ENCODE data around the gene OXSR1. TPM values are rescaled to one million over a fixed set of nuclear protein-coding genes. Genes with fewer than 3 reads are reported as not detected.

OXSR1 gene
- total and polyA plus RNA-seq, 2 of the 13 experiments (the other 11 are each of a cell fraction or from before 2014, with no cell fraction given) = 27.4 to 32.6 TPM

DNA sequence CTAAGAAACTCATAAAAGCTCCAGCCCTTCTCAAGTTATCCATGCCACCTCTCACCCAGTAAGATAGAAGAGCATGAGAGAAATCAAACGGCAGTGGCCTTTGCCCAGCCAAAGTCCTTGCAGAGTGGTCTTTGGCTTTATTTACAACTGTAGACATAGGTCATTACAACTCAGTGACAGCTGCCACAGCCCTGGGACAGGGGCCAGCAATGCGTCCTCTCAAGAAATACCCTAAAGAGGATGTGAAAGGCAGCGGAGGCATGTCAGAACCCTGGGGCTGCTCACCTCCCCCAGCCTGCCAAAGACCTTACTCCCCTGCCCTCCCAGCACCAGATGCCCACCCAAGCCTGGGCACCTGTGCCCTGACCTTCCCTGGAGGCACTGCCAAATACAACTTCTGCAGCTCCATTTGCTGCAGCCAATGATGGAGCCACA is 34.7 kb upstream of the OXSR1 start:
- Histone ChIP-seq H4K20me1 (ENCODE audit: insufficient read depth, low read length) (peaks cover 29% of the 10 kb centered on the region), H3K79me2 (ENCODE audit: insufficient read depth, low read length) (peaks cover 61% of the 10 kb centered on the region), H3K4me2 (ENCODE audit: low read depth, low read length) (peak overlapping the region; percentile 90), H3K27ac (ENCODE audit: extremely low read length, insufficient read depth, low read length) (peak overlapping the region; percentile 97), H3K27me3 (ENCODE audit: control insufficient read depth in 1 of 2, insufficient read depth in 2 of 2, low read length in 2 of 2) (no peaks in the 10 kb centered on the region), H3K9me3 (ENCODE audit: low read length) (no peaks in the 10 kb centered on the region), H3K4me1 (ENCODE audit: insufficient read depth, low read length) (peaks cover 97% of the 10 kb centered on the region), H3K9ac (ENCODE audit: insufficient read depth, low read depth, low read length) (peak overlapping the region; percentile 37), H2AFZ (ENCODE audit: low read length) (no peak overlapping the region), H3K36me3 (replicated peaks in 1 of 2; ENCODE audit: control insufficient read depth in 1 of 2, insufficient read depth in 2 of 2, low read length in 2 of 2) (peaks cover 34 to 70% of the 10 kb centered on the region in 2 experiments), H3K4me3 (replicated peaks in 1 of 3; ENCODE audit: insufficient read depth in 1 of 3, low read depth in 2 of 3, low read length in 3 of 3) (peak overlapping the region in 1 of 3 experiments; percentile 7; a peak in 2 of 6 replicates)
- ChIA-PET CTCF (ENCODE audit: low intra/inter-chr PET ratio, low total read pairs) (no interaction called here), POLR2A (interaction anchor here (0.8 to 6.9 kb wide), 3 partner anchors 8 to 35 kb away, joined by 3 to 87 read pairs (median 11); partner anchors contain the start of genes MYD88 and OXSR1)
- intact Hi-C loops (cut with micrococcal nuclease; ENCODE audit: unreplicated experiment) = loop anchor here (10.0 kb wide), 1 partner anchor 114 kb away; no protein-coding TSS in a partner anchor
- FAIRE-seq (no peak), ATAC-seq (peak; percentile 46), DNase-seq (ENCODE audit: low spot score) (no peak)
- in situ Hi-C loops (cut with HindIII; ENCODE audit: extremely low pct_ligation_motif_present, low pct_unique_long_range_greater_than_20kb) = loop anchor here (25.0 kb wide), 1 partner anchor 332 kb away; the partner anchor contains the start of gene ACVR2B
- BruUV-seq (replicated peaks) = no TSS peak
- 30% methylated on average over 2 of the region's 3 CpGs for WGBS (ENCODE audit: low lambda C conversion rate)
- TF ChIP-seq, protein P1, sequence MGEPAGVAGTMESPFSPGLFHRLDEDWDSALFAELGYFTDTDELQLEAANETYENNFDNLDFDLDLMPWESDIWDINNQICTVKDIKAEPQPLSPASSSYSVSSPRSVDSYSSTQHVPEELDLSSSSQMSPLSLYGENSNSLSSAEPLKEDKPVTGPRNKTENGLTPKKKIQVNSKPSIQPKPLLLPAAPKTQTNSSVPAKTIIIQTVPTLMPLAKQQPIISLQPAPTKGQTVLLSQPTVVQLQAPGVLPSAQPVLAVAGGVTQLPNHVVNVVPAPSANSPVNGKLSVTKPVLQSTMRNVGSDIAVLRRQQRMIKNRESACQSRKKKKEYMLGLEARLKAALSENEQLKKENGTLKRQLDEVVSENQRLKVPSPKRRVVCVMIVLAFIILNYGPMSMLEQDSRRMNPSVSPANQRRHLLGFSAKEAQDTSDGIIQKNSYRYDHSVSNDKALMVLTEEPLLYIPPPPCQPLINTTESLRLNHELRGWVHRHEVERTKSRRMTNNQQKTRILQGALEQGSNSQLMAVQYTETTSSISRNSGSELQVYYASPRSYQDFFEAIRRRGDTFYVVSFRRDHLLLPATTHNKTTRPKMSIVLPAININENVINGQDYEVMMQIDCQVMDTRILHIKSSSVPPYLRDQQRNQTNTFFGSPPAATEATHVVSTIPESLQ (CRISPR knock-in tag; conservative IDR thresholded peaks at IDR 0.05) = no peak
- TF ChIP-seq, protein P2, sequence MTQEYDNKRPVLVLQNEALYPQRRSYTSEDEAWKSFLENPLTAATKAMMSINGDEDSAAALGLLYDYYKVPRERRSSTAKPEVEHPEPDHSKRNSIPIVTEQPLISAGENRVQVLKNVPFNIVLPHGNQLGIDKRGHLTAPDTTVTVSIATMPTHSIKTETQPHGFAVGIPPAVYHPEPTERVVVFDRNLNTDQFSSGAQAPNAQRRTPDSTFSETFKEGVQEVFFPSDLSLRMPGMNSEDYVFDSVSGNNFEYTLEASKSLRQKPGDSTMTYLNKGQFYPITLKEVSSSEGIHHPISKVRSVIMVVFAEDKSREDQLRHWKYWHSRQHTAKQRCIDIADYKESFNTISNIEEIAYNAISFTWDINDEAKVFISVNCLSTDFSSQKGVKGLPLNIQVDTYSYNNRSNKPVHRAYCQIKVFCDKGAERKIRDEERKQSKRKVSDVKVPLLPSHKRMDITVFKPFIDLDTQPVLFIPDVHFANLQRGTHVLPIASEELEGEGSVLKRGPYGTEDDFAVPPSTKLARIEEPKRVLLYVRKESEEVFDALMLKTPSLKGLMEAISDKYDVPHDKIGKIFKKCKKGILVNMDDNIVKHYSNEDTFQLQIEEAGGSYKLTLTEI (CRISPR knock-in tag; conservative IDR thresholded peaks at IDR 0.05) = no peak
- TF ChIP-seq HDAC2 (CRISPR knock-in tag; IDR thresholded peaks at IDR 0.05) (peak; percentile 84), ZNF350 (CRISPR knock-in tag; IDR thresholded peaks at IDR 0.05; ENCODE audit: borderline replicate concordance, low read depth) (peak; percentile 23; the same call in 1 of the 2 replicates), ZNF317 (CRISPR knock-in tag; IDR thresholded peaks at IDR 0.05) (peak; percentile 48; the same call in 1 of the 2 replicates), FOXK2 (IDR thresholded peaks at IDR 0.05) (peak; percentile 54; the same call in 1 of the 2 replicates), ZNF136 (CRISPR knock-in tag; IDR thresholded peaks at IDR 0.05; ENCODE audit: low read depth) (no peak), PITX1 (CRISPR knock-in tag; IDR thresholded peaks at IDR 0.05) (peak; percentile 59), DMAP1 (CRISPR knock-in tag; IDR thresholded peaks at IDR 0.05) (no peak), ZMYM4 (CRISPR knock-in tag; IDR thresholded peaks at IDR 0.05) (peak; percentile 57; the same call in 1 of the 2 replicates), ZSCAN31 (CRISPR knock-in tag; IDR thresholded peaks at IDR 0.05; ENCODE audit: low read depth) (no peak), RARA (CRISPR knock-in tag; IDR thresholded peaks at IDR 0.05) (peak; percentile 69), ZNF788 (CRISPR knock-in tag; IDR thresholded peaks at IDR 0.05; ENCODE audit: borderline replicate concordance) (0 out of 2 replicates have a peak, but pooled peaks have one; percentile 37), NFYB (CRISPR knock-in tag; IDR thresholded peaks at IDR 0.05) (no peak), ZNF12 (CRISPR knock-in tag; IDR thresholded peaks at IDR 0.05) (no peak), SOX13 (IDR thresholded peaks at IDR 0.05) (no peak), SOX13 (CRISPR knock-in tag; conservative IDR thresholded peaks at IDR 0.05 in 1 of 2, IDR thresholded peaks at IDR 0.05 in 1 of 2) (peak in 1 of 2 experiments; percentile 29; a peak in 1 of 4 replicates)
- TF ChIP-seq, protein P3, sequence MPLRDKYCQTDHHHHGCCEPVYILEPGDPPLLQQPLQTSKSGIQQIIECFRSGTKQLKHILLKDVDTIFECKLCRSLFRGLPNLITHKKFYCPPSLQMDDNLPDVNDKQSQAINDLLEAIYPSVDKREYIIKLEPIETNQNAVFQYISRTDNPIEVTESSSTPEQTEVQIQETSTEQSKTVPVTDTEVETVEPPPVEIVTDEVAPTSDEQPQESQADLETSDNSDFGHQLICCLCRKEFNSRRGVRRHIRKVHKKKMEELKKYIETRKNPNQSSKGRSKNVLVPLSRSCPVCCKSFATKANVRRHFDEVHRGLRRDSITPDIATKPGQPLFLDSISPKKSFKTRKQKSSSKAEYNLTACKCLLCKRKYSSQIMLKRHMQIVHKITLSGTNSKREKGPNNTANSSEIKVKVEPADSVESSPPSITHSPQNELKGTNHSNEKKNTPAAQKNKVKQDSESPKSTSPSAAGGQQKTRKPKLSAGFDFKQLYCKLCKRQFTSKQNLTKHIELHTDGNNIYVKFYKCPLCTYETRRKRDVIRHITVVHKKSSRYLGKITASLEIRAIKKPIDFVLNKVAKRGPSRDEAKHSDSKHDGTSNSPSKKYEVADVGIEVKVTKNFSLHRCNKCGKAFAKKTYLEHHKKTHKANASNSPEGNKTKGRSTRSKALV (CRISPR knock-in tag; IDR thresholded peaks at IDR 0.05) = peak; percentile 40; the same call in 1 of the 2 replicates
- TF ChIP-seq, protein P4, sequence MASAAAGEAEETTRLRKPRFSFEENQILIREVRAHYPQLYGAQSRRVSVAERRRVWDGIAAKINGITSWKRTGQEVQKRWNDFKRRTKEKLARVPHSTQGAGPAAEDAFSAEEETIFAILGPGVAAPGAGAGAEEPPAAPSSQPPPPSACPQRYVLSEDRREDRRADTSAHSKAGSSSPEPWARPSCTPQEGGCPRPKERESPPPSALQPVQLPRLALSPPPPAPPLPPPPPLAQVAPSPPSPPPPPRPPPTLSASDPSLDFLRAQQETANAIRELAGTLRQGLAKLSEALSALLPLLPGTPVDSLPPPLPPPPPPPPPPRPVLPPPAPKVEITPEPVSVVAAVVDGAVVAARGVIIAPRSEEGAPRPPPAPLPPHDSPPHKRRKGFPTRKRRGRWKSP (CRISPR knock-in tag; IDR thresholded peaks at IDR 0.05) = no peak
